NK-92 (cell line): ENCODE measurements around the gene BEAN1.

ENCODE experiments used
- DNase-seq: peaks from one replicate; lab custom pipeline; 2025; ENCODE audit not compliant: unreplicated experiment; lab: John Stamatoyannopoulos, UW

BEAN1 gene

DNA sequence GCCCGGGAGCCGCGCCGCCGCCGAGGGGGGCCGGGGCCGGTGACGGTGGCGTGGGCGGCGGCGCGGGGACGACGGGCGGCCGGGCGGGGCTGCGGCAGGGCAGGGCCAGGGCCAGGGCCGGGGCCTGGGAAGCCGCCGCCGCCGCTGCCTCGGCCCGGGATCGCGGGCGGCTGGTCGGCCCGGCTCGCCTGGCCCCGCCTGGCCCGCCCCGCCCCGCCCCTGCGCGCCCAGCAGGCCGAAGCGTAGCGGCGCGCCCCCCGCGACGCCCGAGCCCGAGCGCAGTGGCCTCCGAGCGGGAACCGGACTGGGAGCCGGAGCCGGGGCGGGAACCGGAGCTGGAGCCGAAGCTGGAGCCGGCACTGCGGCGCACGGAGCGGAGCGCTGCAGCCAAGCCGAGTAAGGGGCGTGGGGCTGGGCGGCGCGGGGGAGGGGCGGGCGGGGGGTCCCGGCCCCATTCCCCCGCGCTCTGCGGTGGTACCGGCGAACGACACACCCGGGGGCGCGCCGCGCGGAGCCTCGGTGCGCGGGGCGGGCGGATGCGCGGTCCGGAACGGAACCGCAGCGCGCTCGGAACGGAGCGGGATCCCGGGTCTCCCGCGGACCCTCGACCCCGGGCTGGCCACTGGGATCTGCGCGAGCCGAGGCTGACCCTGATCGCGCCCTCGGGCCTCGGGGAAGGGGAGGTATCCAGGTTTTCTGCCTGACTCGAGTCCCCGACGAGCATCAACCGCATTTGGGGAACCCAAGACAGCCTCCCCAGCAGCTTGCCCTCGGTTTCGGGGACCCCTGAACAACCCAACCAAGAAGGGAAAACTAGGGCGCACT lies at the start of gene BEAN1:
BEAN1 (plus strand) TSS at position 260 of the 825 bp plus-strand sequence. CDS start 10,382 bp downstream, outside the sequence.
- DNase-seq: no peak

GRCh38 chr16:66377324-66377723 lies 49.8 kb upstream of the BEAN1 start:
- no peak for DNase-seq

GRCh38 chr16:66378741-66379570 lies 48.1 kb upstream of the BEAN1 start:
- no peak for DNase-seq

DNA sequence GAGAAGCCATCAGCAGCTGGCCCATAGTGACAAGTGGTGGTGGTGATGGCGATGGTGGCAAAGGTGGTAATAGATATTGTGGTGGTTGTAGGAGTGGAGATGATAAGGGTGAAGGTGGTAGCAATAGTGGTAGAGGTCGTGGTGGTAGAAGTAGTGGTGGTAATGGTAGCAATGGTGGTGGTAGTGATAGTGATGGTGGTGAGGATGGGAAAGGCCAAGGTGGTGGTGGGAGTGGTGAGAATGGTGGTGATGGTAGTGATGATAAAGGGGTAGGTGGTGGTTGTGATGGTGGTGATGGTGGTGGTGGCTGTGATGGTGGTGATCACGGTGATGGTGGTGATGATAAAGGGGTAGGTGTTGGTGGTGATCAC lies 47.5 kb upstream of the BEAN1 start:
- no peak for DNase-seq

- DNase-seq: no peak
Measured at GRCh38 chr16:66380421-66380820, 46.7 kb upstream of the BEAN1 start.

- DNase-seq: no peak
Measured at GRCh38 chr16:66381585-66382170, 45.4 kb upstream of the BEAN1 start.

DNA sequence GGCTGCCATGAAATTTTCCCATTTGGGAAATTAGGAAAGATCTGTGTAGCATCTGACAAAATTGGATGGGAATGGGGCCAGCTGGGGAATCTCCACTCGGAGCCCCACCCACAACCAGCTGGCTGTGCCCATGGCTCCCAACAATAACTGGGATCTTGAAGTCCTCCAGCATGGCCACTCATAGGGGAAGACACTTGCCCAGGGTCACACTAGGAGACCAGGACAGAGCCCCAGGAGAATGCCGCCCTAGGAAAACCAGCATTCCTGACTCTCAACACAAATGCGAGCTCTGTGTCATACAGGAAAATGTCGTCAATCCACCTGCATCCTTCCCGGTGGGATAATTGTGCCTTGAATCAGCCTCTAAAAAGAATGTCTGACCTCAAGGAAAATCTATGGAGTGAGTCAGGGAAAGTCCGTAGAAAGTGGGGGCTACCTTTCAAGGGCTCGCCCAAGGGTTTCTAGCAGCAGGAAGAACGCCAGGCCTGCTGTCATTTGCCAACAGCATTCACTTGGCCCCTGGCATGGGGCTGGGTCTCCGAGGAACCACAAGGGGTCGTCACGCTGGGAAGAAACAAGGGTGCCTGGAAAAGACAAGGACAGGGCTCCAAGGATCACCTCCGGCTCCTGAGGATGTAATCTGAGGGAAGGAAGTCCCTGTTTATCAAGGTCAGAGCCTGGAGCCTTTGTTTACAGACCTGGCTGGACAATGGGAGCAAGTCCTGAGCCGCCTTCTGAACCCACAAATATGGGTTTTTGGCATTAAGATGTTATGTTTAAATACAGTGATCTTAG lies 44.7 kb upstream of the BEAN1 start:
- DNase-seq: no peak

DNA sequence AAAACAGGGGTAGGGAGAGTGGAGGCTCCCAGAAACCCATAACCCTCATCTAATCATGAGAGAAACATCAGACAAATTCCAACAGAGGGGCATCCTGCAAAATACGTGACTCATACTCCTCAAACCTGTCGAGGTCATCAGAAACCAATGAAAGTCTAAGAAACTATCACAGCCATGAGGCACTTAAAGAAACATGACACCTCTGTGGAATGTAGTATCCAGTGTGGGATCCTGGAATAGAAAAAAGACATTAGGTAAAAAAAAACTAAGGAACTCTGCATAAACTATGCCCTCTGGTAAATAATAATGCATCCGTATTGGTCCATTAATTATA lies 44.2 kb upstream of the BEAN1 start:
- DNase-seq: no peak

DNA sequence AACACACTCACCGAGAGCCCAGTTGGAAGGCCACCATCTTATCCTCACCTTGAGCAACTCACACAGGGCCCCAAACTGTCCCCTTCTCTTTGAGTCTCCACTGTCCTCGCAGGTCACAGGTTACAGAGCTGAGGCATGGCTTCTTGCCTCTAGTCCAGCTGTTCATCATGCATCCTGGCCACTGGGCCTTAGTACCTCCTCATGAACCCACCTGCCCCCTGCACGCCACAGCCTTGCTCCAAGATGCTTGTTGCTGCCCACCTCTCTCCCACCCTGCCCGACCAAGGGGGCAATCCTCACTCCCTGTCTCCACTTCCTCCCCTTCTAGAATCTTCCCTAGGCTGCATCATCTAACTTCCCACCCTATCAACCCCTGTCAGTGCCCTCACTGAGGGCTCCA lies 43.5 kb upstream of the BEAN1 start:
- no peak for DNase-seq

DNA sequence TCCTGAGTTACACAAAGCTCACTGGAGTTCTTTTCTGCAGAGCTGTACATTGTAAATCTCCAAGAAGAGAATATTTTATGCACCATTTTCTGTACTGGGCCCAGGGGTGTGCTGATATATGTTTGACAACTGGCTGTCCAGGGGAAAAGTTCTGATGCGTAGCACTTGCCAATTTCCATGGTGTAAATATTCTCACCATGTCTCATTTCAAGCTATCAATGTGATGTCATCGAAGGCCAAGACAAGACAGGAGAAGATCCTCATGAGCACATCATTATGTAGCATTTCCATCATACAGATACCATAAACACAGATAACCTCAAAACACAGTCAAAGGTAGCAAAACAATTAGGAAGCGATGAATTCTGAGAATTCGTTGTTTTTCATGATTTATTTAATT lies 41.7 kb upstream of the BEAN1 start:
- DNase-seq: no peak

DNA sequence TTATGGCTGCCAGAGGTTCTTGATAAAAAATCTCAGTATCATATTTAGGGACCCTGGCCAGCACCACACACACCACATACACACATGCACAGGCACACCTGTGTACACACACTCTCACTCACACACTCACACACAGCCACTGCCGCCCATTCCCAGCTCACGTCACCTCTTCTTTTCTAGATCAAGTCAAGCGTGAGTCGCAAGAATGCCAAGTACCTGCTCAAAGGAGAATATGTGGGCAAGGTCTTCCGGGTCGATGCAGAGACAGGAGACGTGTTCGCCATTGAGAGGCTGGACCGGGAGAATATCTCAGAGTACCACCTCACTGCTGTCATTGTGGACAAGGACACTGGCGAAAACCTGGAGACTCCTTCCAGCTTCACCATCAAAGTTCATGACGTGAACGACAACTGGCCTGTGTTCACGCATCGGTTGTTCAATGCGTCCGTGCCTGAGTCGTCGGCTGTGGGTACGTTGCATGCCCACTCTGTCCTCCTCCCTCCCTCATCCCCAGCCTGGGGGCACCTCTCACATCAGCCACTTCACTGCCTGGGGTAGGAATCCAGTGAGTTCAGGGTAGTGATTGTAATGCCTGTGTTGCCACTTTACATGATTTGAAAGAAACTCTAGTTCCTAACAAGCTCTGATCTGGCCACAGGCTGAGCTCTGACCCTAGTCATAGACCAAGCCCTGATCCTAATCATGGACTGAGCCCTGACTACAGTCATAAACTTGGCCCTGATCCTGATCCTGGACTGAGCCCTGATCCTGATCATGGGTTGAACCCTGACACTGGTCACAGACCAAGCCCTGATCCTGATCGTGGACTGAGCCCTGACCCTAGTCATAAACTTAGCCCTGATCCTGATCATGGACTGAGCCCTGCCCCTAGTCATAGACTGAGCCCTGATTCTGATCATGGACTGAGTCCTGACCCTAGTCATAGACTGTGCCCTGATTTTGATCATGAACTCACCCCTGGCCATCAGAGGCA lies 40.2 kb upstream of the BEAN1 start:
- DNase-seq: no peak

- no peak for DNase-seq
Measured at GRCh38 chr16:66387817-66388332, 39.2 kb upstream of the BEAN1 start.

DNA sequence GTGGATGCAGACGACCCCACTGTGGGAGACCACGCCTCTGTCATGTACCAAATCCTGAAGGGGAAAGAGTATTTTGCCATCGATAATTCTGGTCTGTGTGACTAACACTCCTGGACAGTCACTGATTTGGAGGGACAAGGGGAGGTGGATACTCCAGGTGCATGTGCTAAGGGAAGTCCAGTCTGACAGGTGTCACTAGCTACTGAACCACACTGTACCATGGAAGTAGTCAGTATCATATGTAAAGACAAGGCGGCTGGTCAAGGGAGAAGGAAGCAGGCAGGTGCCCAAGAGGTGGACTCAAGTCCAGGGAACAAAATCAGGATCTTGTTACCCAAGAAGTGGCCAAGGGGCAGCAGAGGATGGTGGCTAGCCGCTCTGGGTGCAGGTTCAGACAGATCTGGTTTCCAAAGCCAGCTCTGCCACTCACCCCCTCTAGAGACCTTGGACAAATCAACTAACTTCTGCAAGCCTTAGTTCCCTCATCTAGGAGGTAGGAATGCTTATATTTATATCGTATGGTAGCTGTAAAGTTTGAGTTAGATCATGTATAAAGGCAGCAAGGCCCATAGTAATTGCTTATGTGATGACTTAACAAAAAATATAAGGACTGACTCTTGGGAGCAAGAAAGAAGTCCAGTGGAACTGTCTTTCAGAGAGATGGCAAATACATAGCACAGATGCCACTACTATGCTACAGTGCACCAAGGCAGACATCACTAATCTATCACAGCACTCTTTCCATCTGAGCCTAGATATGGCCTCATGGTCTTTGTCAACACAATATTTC lies 38.5 kb upstream of the BEAN1 start:
- DNase-seq: no peak

DNA sequence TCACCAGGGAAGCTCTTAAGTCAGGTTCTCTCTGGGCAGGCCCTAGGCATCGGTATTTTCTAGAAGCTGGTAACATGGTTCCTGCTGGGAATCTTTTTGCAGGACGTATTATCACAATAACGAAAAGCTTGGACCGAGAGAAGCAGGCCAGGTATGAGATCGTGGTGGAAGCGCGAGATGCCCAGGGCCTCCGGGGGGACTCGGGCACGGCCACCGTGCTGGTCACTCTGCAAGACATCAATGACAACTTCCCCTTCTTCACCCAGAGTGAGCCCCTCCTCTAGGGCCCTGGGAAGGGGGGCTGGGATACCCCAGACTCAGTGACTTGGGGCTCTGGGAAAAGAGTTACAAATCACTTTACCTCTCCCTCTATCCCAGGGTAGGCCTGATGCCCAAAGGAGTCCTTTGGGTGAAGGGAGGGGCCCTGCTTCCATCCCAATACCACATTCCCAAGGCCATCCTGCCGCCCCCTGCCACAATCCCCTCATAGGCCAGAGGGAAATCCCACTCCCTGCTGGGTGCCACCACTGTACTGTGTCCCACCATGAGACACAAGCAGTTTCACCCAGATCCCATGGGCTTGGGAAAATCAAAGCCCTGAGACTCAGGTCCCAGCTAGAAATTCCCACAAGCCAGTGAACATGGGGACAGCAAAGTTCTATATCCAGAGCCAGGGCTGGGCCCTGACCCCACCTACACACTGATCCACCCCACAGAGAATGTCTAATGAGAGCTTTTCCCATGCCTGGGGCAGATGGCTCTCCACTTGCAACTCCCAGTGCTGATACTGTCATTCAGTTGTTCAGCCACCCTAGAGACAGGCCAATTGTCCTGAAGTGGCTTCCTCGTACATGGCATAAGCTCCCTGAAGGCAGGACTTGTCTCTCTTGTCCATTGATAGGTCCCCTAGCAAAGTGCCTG lies 37.6 kb upstream of the BEAN1 start:
- no peak for DNase-seq

GRCh38 chr16:66390346-66391108 lies 36.6 kb upstream of the BEAN1 start:
- DNase-seq: no peak

GRCh38 chr16:66391726-66392670 lies 35.1 kb upstream of the BEAN1 start:
- DNase-seq: no peak
